LNCAP (cell line): ENCODE data around the gene SHPK.
A peak's percentile ranks its signal among the peaks of the same experiment; 100 is the strongest.

ENCODE experiments used
- TF ChIP-seq, protein P1 (sequence below): fragments of 450-650 bp; IDR thresholded peaks from 2 replicates; pipeline ENCODE4 v1.5.1; 2017; ENCODE audit warnings: mild to moderate bottlenecking

The SHPK gene, protein sequence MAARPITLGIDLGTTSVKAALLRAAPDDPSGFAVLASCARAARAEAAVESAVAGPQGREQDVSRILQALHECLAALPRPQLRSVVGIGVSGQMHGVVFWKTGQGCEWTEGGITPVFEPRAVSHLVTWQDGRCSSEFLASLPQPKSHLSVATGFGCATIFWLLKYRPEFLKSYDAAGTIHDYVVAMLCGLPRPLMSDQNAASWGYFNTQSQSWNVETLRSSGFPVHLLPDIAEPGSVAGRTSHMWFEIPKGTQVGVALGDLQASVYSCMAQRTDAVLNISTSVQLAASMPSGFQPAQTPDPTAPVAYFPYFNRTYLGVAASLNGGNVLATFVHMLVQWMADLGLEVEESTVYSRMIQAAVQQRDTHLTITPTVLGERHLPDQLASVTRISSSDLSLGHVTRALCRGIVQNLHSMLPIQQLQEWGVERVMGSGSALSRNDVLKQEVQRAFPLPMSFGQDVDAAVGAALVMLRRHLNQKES

DNA sequence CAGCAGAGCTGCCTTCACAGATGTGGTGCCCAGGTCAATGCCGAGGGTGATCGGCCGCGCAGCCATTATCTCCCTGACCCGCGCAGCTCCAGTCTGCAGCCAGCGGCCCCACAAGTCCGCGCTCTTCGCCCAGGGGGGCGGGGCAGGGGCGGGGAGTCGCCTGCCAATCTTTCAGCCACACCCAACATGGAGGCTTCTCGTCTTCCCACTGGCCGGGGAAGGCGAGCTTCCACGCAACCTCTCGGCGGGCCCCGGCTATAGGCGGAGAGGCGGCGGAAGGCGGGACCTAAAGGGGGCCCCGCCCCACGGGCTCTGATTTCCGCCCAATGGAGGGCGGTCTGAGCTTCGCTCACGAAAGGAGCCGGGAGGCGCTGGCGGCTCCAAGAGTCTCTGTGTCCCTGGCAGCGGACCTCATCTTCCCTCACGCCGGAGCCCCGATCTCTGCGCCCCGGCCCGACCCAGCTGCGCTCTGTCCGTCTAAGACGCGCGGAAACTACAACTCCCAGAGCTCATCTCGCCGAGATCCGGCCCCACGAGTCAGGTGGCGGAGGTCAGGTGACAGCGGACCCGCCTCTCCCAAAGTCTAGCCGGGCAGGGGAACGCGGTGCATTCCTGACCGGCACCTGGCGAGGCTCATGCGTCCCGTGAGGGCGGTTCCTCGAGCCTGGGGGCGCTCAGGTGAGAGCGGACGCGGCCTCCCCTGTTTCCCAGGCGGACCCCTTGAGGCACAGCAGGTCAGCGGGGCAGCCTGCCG lies at the start of gene SHPK, which contains the start of gene CTNS:
Gene SHPK (minus strand): TSS at position 97 of the 754 bp plus-strand sequence. CDS start 31 bp downstream, at position 66.
Gene CTNS (plus strand): TSS at position 607 of the 754 bp plus-strand sequence. CDS start 3,447 bp downstream, outside the sequence.
- TF ChIP-seq, protein P1, sequence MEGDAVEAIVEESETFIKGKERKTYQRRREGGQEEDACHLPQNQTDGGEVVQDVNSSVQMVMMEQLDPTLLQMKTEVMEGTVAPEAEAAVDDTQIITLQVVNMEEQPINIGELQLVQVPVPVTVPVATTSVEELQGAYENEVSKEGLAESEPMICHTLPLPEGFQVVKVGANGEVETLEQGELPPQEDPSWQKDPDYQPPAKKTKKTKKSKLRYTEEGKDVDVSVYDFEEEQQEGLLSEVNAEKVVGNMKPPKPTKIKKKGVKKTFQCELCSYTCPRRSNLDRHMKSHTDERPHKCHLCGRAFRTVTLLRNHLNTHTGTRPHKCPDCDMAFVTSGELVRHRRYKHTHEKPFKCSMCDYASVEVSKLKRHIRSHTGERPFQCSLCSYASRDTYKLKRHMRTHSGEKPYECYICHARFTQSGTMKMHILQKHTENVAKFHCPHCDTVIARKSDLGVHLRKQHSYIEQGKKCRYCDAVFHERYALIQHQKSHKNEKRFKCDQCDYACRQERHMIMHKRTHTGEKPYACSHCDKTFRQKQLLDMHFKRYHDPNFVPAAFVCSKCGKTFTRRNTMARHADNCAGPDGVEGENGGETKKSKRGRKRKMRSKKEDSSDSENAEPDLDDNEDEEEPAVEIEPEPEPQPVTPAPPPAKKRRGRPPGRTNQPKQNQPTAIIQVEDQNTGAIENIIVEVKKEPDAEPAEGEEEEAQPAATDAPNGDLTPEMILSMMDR: no peak

DNA sequence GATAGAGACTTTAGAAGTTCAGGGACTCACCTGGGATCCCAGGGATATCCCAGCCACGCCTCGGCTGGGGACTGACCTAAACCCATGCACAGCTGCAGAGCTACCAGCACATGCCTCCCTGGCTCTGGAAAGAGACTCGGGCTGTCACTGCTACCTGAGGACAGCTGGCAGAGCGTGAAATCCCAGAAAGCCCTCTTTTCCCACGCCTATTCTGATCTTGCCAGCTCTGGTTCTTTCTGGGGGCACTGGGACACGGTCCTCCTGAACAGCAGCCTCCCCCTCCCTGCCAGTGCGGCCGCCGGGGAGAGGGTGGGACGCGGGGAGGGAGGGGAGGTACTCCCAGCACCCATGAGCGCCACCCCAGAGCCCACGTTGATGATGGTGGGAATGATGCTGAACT lies 49.1 kb upstream of the SHPK start:
- TF ChIP-seq, protein P1: no peak

DNA sequence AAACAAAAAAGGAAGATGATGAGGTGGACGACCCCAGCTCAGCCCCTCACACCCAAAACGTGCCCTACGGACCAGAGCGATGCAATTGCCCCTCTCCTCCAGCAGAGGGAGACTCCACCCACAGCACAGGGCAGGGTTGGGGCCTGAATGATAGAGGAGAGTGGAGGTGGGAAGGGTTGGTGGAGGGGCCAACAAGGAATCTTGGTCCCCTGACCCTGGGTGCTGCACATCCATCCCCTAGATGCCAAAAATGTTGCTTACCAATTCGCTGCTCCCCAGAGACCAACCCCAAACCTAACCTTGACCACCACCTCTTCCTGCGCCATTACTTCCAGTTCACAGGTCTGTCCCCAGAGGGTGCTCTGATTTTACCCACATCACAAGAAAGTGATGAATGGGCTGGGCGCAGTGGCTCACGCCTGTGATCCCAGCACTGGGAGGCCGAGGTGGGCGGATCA lies 47.0 kb upstream of the SHPK start:
- TF ChIP-seq, protein P1: peak; percentile 98

DNA sequence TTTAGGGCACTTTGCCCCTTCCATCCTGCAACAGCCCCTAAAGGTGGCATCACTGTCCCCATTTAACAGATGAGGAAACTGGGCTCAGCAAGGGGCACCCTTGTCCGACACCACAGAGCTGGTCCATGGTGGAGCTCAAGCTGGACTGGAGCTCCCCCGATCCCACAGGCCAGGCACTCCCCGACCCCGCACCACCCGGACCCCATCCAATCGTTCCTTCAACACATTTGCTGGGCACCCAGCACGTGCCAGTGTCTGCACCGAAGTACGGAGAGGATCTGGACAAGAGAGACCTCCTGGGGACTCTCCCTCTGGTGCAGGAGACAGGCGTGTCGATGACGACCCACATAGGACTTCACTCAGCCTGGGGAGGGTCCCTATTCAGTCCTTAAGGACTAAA lies 46.0 kb upstream of the SHPK start:
- TF ChIP-seq, protein P1: no peak

DNA sequence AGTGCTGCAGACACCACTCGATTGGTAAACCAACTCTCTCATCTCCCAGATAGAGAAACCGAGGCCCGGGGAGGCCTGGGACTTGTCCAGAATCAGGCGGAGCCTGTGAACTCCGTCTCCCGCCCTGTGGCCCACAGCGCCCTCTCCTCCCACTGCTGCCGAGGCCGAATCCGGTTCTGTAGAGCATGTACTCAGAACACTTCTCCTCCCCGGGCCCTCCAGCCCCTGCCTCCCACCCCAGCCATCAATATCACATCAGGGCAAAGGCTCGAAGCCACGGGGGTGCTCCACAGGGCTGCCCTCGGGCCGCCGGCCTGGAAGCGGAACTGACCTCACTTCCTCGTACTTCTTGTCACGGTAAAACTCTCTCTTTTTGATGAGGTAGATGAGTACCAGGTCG lies 45.5 kb upstream of the SHPK start:
- TF ChIP-seq, protein P1: no peak

DNA sequence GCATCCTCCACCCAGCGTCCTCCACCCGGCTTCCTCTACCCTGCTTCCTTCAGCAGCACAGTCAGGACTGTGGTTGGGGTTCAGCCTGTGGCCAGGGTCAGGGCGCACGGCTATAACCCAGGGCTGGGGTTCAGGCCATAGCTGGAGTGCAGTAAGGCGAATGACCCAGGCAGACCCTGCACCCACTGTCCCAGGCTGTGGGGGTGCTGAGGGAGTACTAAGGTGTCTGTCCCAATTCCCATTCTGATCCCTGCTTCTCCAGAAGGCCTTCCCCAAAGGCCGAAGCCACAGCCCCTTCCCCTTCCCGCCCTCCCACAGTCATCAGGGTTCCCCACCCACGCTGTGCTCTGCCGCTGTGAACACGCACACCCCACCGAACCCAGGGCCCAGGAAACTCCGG lies 45.0 kb upstream of the SHPK start:
- TF ChIP-seq, protein P1: no peak

DNA sequence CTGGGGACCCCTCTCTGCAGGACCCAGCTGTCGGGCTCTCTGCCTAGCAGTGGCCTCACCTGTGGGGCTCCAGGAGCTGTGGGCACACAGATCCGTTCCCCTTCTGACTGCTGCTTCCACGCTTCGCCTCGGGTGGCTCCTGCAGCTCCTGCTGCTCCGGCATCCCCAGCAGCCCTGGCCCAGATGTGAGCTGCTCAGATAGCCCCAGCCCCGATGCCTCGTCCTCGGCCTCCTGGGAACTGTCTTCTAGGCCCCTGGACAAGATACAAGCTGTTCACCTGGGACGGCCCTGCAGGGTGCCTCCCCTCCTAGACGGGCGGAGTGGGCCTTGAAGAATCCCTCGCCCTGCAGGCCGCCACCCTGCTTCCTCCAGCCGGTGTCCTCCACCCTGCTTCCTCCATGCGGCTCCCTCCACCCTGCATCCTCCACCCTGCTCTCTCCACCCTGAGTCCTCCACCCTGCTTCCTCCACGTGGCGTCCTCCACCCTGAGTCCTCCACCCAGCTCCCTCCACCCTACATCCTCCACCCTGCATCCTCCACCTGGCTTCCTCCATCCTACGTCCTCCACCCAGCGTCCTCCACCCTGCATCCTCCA lies 43.6 kb upstream of the SHPK start:
- TF ChIP-seq, protein P1: no peak
